Left hindlimb (tissue), 1 donor: ENCODE data around the gene TPT1.
A peak's percentile ranks its signal among the peaks of the same experiment; 100 is the strongest.

ENCODE experiments used
- DNase-seq: peaks from one replicate; pipeline ENCODE4 v3.0.0-alpha.2; 2018

TPT1 gene

GRCh38 chr13:45333251-45333976 is 7.6 kb downstream of the TPT1 start:
- DNase-seq = no peak

- DNase-seq = no peak
These were observed 8.2 kb downstream of the TPT1 start for GRCh38 chr13:45332831-45333219.

DNA sequence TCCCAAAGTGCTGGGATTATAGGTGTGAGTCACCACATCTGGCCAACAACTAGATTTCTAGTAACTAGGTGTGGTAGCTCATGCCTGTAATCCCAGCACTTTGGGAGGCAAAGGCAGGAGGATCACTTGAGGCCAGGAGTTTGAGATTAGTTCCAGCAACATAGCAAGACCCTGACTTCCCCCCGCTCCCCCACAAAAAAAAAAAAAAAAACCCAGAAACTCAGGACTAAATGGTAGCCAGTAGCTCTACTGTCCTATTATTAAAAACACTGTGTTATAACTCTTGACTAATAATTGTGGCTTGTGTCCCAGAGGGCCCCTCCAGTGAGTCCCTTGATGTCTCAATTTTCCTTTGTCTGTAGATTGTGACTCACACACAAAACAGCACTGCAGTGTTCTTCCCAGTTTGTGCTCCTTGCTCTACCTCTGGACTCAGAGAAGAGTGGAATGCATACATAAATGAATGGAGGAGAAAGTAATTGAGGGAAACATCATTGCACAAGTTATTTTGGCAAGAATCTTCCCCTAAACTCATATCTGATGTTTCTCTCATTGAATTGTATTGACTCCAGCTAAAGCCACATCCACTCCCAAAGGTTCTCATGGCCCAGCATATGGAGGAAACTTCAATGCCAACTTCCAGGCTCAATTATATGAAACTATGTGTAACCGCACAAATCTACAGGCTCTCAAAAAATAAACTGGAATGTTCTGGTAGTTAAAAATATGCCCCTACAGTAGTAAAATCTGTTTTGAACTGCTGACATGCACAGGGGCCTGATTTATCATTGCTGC is 8.8 kb downstream of the TPT1 start:
- DNase-seq = no peak

DNA sequence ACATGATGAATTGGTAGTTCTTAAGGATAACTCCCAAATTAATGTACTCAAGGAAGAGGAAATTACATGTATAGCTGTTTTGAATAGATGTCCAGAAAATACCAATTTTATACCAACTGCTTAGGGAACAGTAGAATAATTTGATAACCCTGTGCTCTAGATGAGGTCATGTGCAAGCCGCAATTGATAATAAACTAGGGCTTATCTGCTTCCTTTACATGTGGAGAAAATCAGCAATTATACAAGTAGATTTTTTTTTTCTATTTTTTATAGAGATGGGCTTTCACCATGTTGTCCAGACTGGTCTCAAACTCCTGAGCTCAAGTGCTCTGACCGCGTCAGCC is 9.3 kb downstream of the TPT1 start:
- DNase-seq = no peak

- no peak for DNase-seq
These were observed 9.8 kb downstream of the TPT1 start for GRCh38 chr13:45331123-45331619.

DNA sequence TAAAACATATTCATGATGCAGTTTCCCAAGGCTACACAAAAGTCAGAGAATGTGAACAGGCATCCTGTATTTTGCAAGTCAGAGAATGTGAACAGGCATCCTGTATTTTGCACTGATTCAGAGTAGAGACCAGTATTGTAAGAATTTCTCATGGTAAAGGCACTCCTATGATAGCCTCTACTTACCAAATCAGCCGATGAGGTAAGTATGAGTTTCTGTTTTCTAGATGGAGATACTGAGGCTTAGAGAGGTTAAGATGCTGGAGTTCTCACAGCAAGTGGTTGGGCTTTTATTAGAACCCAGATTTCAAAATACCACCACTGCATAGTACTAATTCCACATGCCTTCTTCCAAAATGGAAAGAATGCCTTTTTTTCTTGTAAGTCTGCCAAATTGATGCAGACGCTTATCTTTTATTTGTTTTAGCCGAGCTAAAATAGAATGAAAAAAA is 12.3 kb downstream of the TPT1 start:
- DNase-seq = no peak

DNA sequence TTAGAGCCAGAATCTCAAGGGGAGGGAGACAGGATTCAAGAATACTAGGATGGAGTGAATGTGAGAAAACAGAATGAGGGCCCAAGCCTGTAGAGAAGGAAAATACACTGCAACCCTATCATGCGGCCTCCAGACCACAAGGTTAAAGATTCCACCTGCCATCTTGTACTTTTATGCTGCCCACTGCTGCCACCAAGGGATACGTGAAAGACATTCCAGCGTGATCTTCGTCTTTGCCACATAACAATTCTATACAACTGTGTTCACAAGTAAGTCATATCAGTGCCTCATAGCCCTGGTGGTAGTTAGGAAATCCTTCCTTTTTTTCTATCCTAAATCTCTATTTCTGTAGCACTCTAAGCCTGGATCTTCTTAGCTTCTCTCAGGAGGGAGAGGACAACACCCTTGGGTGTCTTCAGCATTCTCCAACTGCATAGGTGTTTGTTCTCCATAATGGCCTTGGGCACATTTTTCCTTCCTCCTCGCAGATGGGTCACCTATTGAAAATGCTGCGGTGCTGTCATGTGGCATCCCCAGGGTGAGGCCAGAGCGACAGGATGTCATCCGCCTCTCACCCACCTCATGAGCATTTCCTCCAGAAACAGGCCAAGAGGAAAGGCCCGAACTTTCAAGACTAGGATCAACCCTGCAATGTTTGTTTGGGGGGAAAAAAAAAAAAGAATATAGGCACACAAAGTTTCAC is 13.6 kb downstream of the TPT1 start:
- DNase-seq = no peak

GRCh38 chr13:45325806-45326205 is 15.2 kb downstream of the TPT1 start:
- DNase-seq = peak; percentile 56

- no peak for DNase-seq
These were observed 19.9 kb downstream of the TPT1 start for GRCh38 chr13:45320876-45321629.

GRCh38 chr13:45316996-45317395 is 24.0 kb downstream of the TPT1 start:
- DNase-seq = no peak

DNA sequence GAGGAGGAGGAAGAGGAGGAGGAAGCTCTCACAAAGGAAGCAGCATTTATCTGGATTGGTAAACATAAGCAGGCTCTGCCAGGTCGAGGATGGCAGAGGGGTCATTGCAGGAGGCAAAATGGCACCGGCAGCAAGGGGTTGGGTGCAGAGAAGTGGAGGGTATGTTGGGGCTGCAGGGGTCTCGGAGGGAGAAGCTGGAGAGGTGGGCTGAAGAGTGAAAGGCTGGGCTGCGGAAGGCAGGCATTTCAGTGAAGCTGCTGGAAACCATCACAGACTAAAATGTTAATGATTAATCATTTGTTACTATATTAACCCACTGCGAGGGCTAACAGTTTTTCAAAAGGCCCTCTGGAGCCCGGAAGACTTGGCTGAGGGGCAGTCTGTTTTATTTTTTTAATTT is 24.6 kb downstream of the TPT1 start:
- DNase-seq = no peak

- DNase-seq = no peak
These were observed 25.3 kb downstream of the TPT1 start for GRCh38 chr13:45315520-45316167.

GRCh38 chr13:45314822-45315221 is 26.2 kb downstream of the TPT1 start:
- no peak for DNase-seq

- DNase-seq = no peak
These were observed 30.4 kb downstream of the TPT1 start for GRCh38 chr13:45310341-45311131.

GRCh38 chr13:45306966-45307365 is 34.0 kb downstream of the TPT1 start:
- no peak for DNase-seq

DNA sequence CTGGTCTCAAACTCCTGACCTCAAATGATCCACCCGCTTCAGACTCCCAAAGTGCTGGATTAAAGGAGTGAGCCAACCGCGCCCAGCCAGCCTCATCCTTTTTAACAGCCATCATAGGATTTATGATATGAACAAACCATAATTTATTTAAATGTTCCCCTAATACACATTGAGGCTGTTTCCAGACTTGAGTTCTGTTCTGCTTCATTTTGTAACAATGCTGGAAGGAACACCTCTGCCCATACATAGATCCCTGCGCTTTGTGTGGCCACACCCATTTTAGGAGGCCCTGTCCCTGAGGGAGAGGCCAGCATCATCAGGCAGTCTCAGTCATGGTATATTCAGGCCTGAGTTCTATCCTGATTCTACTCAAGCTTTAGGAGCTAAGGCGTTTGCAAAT is 35.9 kb downstream of the TPT1 start:
- no peak for DNase-seq

DNA sequence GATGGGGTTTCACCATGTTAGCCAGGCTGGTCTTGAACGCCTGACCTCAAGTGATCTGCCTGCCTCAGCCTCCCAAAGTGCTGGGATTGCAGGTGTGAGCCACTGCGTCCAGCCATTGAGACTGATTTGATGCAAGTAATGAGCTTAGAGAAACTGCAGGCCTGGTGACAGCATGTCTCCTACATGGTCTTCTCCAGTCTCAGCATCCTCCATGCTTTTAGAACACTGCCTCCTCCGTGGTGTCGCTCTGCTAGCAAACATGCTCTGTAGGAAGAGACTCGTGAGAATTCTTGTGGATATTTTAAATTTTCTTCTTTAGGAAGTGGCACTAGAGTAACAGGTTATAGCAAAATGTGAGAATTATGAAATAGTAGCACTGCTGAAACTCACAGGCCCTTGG is 37.1 kb downstream of the TPT1 start:
- DNase-seq = no peak

DNA sequence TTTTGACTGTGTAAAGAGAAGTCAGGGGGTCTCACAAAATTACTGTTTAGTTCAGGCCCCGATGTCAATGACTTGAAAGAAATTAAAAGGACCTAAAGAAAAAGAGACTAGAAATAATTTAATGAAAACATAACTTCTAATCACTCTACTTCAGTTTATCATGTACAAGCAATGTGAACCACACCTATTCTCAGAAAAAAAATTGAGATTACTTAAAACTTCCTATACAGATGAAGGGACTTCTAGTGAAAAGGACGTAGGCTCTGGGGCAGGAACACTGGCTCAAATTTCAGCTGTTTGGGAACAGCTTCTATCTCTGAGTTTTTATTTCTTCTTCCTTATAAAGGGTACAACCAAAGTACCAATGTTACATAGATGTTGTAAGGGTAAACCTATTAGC is 38.0 kb downstream of the TPT1 start:
- DNase-seq = no peak

DNA sequence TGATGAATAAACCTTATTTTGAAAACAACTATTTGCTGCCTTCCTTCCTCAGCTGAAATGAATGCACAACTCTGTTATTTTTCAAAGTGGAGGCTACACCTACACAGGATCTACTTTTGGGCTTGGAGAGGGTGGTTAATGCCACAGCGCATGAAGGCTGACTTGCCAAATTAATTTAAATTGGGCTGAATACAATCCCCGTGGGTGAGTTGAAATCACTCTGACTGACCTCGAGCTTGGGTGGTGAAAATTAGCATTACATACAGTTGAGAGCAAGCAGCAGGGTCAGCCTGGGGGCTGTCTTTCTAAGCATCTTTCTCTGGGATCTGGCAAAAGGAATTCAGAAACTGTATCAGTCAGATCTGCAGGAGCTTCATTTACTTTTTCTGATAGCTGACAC is 38.5 kb downstream of the TPT1 start:
- no peak for DNase-seq

DNA sequence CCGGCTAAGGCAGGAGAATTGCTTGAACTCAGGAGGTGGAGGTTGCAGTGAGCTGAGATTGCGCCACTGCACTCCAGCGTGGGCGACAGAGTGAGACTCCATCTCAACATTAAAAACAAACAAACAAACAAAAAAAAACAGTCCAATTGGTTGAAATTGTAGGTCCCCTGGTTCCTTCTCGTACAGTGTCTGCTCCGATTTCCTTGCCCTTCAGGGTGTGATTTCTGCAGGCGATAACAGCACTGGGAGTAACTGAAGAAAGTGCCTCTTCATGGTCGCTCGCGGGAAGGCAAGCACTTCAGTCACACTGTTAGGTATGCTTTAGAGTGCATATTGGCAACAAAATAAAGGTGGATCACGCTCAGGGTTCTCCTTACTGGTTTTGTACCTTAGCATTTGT is 39.7 kb downstream of the TPT1 start:
- no peak for DNase-seq

DNA sequence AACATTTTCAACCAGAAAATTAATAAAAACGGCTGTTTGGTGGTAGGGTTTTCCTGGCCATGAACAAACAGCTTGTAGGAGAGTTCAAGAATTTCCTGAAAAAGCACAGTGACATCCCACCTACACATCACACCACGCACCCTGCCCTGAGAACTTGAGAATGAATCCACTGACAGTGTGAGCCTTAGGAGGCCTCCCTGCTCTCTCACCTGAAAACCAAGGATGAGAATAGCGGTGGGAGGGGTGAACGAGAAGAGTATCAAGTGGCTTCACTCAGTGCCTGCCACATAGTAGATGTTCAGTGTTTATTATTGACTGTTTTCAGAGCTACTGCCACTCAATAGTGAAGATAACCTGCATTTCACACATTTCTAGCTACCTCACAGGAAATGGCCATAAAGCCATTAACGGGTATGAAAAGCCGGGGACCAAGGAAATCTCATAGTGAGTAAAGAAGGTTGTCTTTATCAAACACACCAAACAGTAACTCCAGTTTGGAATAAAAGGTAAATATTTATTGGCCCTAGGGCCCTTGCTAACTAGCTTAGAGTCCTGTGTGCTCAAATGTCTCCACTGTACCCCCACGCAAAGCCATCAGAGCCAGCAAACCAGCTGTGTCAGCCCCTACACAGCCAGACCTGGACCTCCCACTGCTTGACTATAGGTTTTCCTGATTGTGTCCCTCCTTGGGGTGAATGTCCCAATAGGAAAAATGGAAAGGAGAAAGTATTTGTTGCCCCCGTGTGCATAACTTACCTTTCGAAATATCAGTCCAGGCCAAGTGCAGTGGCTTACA is 40.6 kb downstream of the TPT1 start:
- no peak for DNase-seq
